Activated CD4-positive, alpha-beta T cell treated with anti-CD3 and anti-CD28 coated beads, Interleukin-2, amount 10 ng/mL, durations not matched to agents 7 days and 5 days (primary cell): ENCODE results near the gene SBNO2. TPM values are rescaled to one million over a fixed set of nuclear protein-coding genes. Genes with fewer than 3 reads are reported as not detected.

Experiments used
- CTCF ChIA-PET: fragments of 350-600 bp; sonication (Branson Sonifier 250); formaldehyde crosslinking; loops from one replicate; lab custom pipeline; 2021; ENCODE audit warnings: antibody characterized with exemption; lab: Charles Lee
- POLR2A ChIA-PET: fragments of 350-600 bp; sonication (Branson Sonifier 250); formaldehyde crosslinking; loops from one replicate; lab custom pipeline; 2021; ENCODE audit warnings: antibody characterized with exemption; lab: Charles Lee
- DNase-seq: peaks from one replicate; pipeline ENCODE4 v3.0.0-alpha.2; 2020
- H3K27ac Mint-ChIP-seq: one replicate; pipeline ENCODE4 v1.8.0; 2021; ENCODE audit warnings: mild to moderate bottlenecking, moderate library complexity, mixed read lengths
- H3K27me3 Mint-ChIP-seq: one replicate; pipeline ENCODE4 v1.8.0; 2021; ENCODE audit warnings: mixed read lengths
- H3K36me3 Mint-ChIP-seq: one replicate; pipeline ENCODE4 v1.8.0; 2021; ENCODE audit warnings: low read depth, mixed read lengths
- H3K4me1 Mint-ChIP-seq: one replicate; pipeline ENCODE4 v1.8.0; 2021; ENCODE audit warnings: mixed read lengths
- H3K4me3 Mint-ChIP-seq: one replicate; pipeline ENCODE4 v1.8.0; 2021; ENCODE audit warnings: mild to moderate bottlenecking, moderate library complexity, mixed read lengths
- H3K9me3 Mint-ChIP-seq: one replicate; pipeline ENCODE4 v1.8.0; 2021; ENCODE audit warnings: mixed read lengths
- total RNA-seq, 2 experiments: library from RNA; stranded (reverse); gene quantifications; one replicate each; pipeline ENCODE4 v1.2.3, GENCODE V29; 2021

SBNO2 gene, protein sequence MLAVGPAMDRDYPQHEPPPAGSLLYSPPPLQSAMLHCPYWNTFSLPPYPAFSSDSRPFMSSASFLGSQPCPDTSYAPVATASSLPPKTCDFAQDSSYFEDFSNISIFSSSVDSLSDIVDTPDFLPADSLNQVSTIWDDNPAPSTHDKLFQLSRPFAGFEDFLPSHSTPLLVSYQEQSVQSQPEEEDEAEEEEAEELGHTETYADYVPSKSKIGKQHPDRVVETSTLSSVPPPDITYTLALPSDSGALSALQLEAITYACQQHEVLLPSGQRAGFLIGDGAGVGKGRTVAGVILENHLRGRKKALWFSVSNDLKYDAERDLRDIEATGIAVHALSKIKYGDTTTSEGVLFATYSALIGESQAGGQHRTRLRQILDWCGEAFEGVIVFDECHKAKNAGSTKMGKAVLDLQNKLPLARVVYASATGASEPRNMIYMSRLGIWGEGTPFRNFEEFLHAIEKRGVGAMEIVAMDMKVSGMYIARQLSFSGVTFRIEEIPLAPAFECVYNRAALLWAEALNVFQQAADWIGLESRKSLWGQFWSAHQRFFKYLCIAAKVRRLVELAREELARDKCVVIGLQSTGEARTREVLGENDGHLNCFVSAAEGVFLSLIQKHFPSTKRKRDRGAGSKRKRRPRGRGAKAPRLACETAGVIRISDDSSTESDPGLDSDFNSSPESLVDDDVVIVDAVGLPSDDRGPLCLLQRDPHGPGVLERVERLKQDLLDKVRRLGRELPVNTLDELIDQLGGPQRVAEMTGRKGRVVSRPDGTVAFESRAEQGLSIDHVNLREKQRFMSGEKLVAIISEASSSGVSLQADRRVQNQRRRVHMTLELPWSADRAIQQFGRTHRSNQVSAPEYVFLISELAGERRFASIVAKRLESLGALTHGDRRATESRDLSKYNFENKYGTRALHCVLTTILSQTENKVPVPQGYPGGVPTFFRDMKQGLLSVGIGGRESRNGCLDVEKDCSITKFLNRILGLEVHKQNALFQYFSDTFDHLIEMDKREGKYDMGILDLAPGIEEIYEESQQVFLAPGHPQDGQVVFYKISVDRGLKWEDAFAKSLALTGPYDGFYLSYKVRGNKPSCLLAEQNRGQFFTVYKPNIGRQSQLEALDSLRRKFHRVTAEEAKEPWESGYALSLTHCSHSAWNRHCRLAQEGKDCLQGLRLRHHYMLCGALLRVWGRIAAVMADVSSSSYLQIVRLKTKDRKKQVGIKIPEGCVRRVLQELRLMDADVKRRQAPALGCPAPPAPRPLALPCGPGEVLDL (N-terminal part only)
- total RNA-seq: 10 to 100 TPM; 84.7 to 91.7 TPM

DNA sequence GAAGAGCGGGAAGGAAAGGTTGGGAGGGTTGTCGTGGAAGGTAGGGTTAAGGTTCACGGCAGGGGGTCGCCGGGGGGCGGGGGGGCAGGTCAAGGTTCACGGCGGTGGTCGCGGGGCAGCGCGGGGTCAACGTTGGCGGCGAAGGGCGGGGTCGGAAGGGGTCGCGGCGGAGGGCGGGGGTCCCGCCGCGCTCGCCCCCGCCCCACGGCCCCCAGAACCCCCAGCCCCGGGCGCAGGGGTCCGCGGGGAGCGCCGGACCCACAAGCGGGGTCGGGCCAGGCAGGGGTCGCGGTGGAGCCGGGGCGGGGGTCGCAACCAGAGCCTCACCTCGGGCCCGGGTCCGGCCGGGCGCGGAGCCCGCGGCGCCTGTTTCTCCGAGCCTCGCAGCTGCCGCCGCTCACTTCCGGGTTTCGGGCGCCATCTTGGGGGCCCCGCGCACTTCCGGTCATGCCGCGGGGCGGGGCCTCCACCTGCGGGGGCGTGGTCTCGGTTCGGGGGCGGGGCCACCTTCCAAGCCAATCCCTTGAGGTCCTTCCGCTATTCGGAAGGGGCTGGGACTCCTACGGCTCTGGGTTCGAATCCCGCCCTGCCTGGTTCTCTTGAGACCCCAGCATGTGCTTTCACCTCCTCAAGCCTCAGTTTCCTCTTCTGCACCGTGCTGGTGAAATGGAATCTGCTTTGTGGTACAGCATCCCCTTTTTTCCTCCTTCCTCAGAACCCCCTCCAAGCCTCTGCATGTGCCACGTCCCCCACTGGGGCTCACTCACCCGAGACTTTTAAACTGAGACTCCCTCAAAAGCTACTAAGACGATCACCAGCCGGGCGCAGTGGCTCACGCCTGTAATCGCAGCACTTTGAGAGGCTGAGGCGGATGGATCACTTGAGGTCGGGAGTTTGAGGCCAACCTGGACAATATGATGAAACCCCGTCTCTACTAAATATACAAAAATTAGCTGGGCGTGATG is at the start of gene SBNO2:
Gene SBNO2, minus strand, starts transcription at position 424 of the 965 bp plus-strand sequence. CDS start 19,992 bp downstream, outside the sequence.
- POLR2A ChIA-PET: no interaction called here
- no peaks in the 10 kb centered on the region for H3K27me3 Mint-ChIP-seq
- DNase-seq: peak; percentile 90
- no peaks in the 10 kb centered on the region for H3K9me3 Mint-ChIP-seq
- peak within 1 kb of the TSS; percentile 94 for H3K27ac Mint-ChIP-seq
- peaks cover 8% of the 10 kb centered on the region for H3K36me3 Mint-ChIP-seq
- H3K4me3 Mint-ChIP-seq: peak within 1 kb of the TSS; percentile 90
- H3K4me1 Mint-ChIP-seq: peaks cover 36% of the 10 kb centered on the region
- CTCF ChIA-PET: interaction anchor here (0.6 to 1.2 kb wide), 3 partner anchors 60 to 765 kb away, joined by 3 to 5 read pairs (median 3); no protein-coding TSS in a partner anchor

DNA sequence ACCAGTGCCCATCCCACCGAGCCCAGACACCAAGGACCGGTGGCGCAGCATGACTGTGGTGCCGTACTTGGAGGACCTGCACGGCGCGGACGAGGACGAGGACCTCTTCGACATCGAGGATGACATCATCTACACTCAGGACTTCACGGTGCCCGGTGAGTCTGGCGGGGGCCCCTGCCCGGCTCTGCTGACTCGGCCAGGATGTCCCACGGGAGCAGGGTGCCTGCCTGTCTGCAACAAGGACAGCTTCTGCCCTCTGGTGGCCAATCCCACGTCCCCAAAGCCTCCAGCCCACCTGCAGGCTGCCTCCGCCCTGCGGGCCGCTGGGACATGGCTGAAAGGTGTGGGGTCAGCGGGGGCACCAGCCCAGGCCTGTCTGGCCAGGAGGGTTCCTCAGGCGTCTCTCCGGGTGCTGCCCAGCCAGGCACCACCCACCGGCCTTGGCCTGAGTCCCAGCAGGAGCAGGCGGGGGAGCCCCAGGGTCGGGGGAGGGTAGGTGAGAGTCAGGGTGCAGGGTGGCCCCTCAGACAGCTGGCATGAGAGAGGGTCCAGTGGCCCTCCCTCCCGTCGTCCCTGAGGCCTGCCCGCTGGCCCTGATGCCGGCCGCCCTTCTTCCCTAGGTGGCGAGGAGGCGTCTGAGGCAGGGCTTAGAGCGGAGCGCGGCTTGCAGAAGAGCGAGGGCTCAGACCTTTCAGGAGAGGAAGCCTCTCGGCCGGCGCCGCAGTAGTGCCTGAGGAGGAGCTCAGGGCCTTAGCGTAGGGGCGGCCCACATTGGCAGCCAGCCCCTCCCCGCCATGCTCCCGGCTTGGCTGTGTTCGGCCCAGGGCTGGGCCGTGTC is 49.2 kb upstream of the SBNO2 start:
- ChIA-PET POLR2A (no interaction called here), CTCF (interaction anchor here (0.5 to 2.7 kb wide), 5 partner anchors 9 to 158 kb away, joined by 4 to 11 read pairs (median 4); no protein-coding TSS in a partner anchor)
- H3K9me3 Mint-ChIP-seq: no peaks in the 10 kb centered on the region
- no peaks in the 10 kb centered on the region for H3K27me3 Mint-ChIP-seq
- H3K36me3 Mint-ChIP-seq: peaks cover 3% of the 10 kb centered on the region
- peak; percentile 41 for DNase-seq
- H3K4me3 Mint-ChIP-seq: no peak overlapping the region
- H3K27ac Mint-ChIP-seq: no peak overlapping the region
- H3K4me1 Mint-ChIP-seq: no peaks in the 10 kb centered on the region

DNA sequence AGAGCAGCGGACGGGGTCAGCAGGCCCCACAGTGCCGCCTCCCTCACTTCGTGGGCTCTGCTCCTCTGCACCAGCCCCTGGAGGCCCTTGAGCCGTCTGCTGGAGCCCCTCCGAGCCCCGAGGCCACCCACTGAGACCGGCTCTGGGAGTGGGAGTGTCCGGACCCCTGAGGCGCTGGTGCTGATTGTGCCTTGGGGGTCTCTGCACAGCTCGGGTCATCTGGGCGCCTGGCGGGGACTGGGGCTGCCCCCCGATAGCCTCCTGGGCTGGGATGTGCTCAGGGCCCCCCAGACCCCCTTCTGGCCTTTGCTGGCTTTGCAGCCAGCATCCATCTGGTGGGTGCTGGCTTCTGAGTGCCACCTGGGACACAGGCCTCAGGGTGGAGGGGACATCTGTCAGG is 48.3 kb upstream of the SBNO2 start:
- POLR2A ChIA-PET: no interaction called here
- Mint-ChIP-seq H3K27me3 (no peaks in the 10 kb centered on the region), H3K9me3 (no peaks in the 10 kb centered on the region)

DNA sequence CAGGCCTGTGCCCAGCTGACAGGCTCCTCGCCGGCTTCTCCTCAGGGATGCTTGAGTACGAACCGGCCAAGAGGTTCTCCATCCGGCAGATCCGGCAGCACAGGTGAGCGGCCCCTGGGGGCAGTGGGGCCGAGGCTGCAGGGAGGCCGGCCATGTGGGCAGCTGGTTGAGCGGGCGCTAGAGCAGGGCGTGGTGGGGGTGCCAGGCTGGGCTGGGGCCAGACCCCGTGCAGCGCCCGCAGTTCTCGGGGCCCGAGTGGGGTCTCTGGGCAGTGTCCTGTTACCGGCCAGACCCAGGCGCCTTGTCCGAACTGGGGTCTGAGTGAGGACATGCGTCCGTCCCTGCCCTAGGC is 47.8 kb upstream of the SBNO2 start:
- H3K4me1 Mint-ChIP-seq: peaks cover 5% of the 10 kb centered on the region
- ChIA-PET CTCF (interaction anchor here (1.0 to 2.7 kb wide), 3 partner anchors 14 to 22 kb away, joined by 3 to 11 read pairs (median 3); no protein-coding TSS in a partner anchor), POLR2A (no interaction called here)

More for the DNA sequence above, 48.3 kb upstream of the SBNO2 start:
- H3K27ac Mint-ChIP-seq: no peak overlapping the region
- CTCF ChIA-PET: interaction anchor here (0.5 to 2.7 kb wide), 4 partner anchors 8 to 51 kb away, joined by 3 to 11 read pairs (median 6); no protein-coding TSS in a partner anchor
- DNase-seq: no peak
- peaks cover 3% of the 10 kb centered on the region for H3K36me3 Mint-ChIP-seq
- H3K4me3 Mint-ChIP-seq: no peak overlapping the region
- H3K4me1 Mint-ChIP-seq: peaks cover 3% of the 10 kb centered on the region

DNA sequence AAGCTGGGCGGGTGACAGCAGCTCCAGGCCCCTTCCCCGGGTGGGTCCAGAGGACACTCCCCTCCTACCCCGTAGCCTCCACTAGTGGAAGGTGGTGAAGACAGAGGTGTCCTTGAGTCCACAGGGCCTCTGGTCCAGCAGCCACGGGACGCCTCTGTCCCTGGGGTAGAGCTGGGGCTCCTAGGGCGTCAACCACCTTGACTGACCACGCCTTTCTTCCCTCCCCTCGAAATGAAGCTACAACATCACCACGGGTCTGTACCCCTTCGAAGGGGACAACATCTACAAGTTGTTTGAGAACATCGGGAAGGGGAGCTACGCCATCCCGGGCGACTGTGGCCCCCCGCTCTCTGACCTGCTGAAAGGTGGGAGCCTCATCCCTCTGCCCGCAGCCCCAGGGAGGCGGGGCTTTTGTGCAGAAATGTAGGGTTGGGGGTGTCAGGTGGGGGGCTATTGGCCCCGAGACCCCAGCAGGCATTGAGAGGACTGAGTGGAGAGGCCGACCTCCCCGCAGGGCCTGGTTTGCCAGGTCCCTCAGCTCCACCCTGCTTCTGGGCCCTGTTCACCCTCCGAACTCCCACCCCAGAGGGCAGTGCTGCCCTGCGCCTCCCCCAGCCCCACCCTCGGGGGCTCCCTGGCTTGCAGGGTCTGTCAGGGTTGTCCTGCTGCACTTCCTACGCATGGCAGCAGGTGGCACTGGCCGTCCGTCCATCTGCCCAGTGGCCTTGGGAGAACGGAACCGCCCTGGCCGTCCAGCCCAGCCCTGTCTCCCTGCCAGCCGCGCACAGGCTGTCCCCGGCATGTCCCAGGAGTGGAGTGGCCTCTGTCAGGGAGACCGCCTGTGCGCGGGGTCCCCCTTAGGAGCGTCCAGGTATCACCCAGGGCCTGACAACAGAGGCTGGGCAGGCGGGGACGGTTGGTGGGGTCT is 47.2 kb upstream of the SBNO2 start:
- peaks cover 5% of the 10 kb centered on the region for H3K4me1 Mint-ChIP-seq
- H3K4me3 Mint-ChIP-seq: no peak overlapping the region
- H3K36me3 Mint-ChIP-seq: peaks cover 3% of the 10 kb centered on the region
- H3K27ac Mint-ChIP-seq: no peak overlapping the region
- no peaks in the 10 kb centered on the region for H3K27me3 Mint-ChIP-seq
- POLR2A ChIA-PET: interaction anchor here (0.6 kb wide), 1 partner anchor 28 kb away, joined by 5 read pairs; no protein-coding TSS in a partner anchor
- DNase-seq: no peak
- CTCF ChIA-PET: interaction anchor here (1.0 to 2.7 kb wide), 3 partner anchors 15 to 23 kb away, joined by 3 to 11 read pairs (median 3); no protein-coding TSS in a partner anchor
- no peaks in the 10 kb centered on the region for H3K9me3 Mint-ChIP-seq

More for the DNA sequence above, 47.8 kb upstream of the SBNO2 start:
- Mint-ChIP-seq H3K27ac (no peak overlapping the region), H3K27me3 (no peaks in the 10 kb centered on the region), H3K9me3 (no peaks in the 10 kb centered on the region), H3K36me3 (peaks cover 3% of the 10 kb centered on the region), H3K4me3 (no peak overlapping the region)
- DNase-seq: no peak

DNA sequence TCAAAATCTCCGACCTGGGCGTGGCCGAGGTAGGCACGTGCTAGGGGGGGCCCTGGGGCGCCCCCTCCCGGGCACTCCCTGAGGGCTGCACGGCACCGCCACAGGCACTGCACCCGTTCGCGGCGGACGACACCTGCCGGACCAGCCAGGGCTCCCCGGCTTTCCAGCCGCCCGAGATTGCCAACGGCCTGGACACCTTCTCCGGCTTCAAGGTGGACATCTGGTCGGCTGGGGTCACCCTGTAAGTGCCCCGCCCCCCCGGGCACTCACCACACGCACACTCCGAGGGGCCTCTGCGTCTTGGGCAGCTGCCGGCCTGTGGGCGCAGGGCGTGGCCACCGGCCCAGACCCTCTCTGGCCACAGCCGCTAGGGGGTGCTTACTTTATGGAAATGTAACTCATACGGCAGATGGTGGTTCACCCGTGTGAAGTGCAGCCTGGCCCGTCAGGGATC is 46.4 kb upstream of the SBNO2 start:
- CTCF ChIA-PET: interaction anchor here (1.2 to 2.7 kb wide), 2 partner anchors 16 to 24 kb away, joined by 3 to 11 read pairs; no protein-coding TSS in a partner anchor
- DNase-seq: no peak
- H3K36me3 Mint-ChIP-seq: peaks cover 3% of the 10 kb centered on the region
- POLR2A ChIA-PET: no interaction called here
- H3K4me1 Mint-ChIP-seq: peaks cover 7% of the 10 kb centered on the region
- no peaks in the 10 kb centered on the region for H3K27me3 Mint-ChIP-seq
- no peaks in the 10 kb centered on the region for H3K9me3 Mint-ChIP-seq
- H3K27ac Mint-ChIP-seq: no peak overlapping the region
- no peak overlapping the region for H3K4me3 Mint-ChIP-seq

DNA sequence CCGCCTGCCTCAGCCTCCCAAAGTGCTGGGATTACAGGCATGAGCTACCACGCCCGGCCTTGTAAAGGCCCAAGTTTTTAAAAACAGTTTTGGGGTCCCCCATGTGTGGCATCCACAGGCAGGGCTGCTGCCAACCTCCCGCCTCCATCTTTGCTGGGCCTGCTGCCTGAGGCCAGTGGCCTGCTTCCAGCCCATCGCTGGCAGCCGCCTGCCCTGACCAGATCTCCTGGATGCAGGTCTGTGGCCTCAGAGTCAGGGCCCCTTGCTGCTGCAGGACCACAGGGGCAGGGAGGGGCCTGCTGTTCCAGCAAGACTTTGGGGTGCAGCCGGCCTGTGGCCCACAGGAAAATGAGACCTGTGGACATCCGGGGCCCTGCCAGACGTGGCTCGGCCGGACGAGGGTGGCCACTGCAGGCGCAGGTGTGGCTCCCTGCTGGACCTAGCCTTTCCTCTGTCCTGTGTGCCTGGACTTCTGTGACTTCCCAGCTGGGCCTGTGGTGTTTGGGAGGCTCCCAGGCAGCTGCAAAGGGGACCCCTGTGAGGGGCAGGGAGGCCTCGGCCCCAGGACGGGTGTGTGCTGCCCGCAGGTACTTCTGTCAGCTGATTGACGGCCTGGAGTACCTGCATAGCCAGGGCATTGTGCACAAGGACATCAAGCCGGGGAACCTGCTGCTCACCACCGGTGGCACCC is 45.9 kb upstream of the SBNO2 start:
- H3K4me1 Mint-ChIP-seq: peaks cover 7% of the 10 kb centered on the region
- CTCF ChIA-PET: no interaction called here
- POLR2A ChIA-PET: no interaction called here
- no peak overlapping the region for H3K27ac Mint-ChIP-seq
- no peaks in the 10 kb centered on the region for H3K27me3 Mint-ChIP-seq
- no peak overlapping the region for H3K4me3 Mint-ChIP-seq
- DNase-seq: no peak
- H3K36me3 Mint-ChIP-seq: peaks cover 3% of the 10 kb centered on the region
- H3K9me3 Mint-ChIP-seq: no peaks in the 10 kb centered on the region

DNA sequence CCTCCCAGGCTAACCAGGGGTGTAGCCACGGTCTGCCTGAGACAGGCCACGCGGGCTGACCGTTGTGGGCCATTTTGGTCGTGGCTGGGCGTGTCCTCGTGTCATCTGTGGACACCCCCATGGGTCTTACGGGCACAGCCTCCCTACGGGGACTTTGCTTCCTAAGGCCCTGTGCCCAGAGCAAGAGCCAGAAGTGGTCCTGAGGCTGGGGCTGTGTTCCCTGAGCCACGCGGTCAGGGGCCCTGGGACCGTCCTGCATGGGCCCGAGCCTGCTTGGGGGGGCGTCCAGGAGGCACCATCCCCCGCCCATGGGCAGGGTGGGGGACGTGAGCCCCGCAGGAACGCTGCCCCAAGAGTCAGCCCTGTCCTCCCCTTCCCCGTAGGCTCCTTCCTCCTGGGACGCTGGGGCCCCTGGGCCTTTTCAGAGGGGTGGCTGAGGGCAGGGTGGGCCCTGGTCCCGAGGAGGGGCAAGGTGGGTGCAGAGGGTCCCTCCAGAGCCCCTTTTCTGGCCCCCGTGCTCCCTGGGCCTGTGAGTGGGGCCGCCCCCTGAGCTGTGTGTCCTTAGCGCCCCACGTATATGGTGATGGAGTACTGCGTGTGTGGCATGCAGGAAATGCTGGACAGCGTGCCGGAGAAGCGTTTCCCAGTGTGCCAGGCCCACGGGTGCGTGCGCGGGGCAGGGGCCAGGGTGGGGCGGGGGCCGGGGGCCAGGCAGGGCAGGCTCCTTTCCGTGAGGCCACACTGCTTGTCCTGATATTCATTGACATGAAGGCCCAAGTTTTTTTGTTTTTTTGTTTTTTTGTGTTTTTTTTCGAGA is 44.9 kb upstream of the SBNO2 start:
- no peak overlapping the region for H3K27ac Mint-ChIP-seq

DNA sequence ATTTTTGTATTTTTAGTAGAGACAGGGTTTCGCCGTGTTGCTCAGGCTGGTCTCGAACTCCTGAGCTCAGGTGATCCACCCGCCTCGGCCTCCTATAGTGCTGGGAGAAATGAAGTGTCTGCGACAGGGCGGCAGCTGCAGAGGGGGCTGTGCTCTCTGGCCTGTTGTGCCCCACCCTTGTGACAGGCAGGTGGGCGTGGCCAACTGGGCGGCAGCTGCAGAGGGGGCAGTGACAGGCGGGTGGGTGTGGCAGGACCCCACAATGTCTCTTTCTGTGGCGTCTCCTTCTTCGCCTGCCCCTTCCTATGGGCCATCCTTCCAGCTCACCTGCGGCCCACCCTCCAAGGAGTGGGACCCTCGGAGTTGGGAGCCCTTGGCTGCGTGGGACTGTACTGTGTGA is 43.3 kb upstream of the SBNO2 start:
- H3K4me1 Mint-ChIP-seq: peaks cover 21% of the 10 kb centered on the region
- peaks cover 10% of the 10 kb centered on the region for H3K36me3 Mint-ChIP-seq
- CTCF ChIA-PET: interaction anchor here (0.6 to 2.5 kb wide), 4 partner anchors 8 to 386 kb away, joined by 3 to 8 read pairs (median 4); no protein-coding TSS in a partner anchor

More for the DNA sequence above, 44.9 kb upstream of the SBNO2 start:
- Mint-ChIP-seq H3K9me3 (no peaks in the 10 kb centered on the region), H3K4me3 (no peak overlapping the region), H3K4me1 (peaks cover 12% of the 10 kb centered on the region), H3K36me3 (peaks cover 3% of the 10 kb centered on the region), H3K27me3 (no peaks in the 10 kb centered on the region)
- CTCF ChIA-PET: interaction anchor here (2.5 kb wide), 1 partner anchor 22 kb away, joined by 8 read pairs; no protein-coding TSS in a partner anchor
- POLR2A ChIA-PET: no interaction called here
- no peak for DNase-seq

More for the DNA sequence above, 43.3 kb upstream of the SBNO2 start:
- no peaks in the 10 kb centered on the region for H3K9me3 Mint-ChIP-seq
- H3K27ac Mint-ChIP-seq: peak overlapping the region; percentile 46
- H3K27me3 Mint-ChIP-seq: no peaks in the 10 kb centered on the region
- no peak for DNase-seq
- POLR2A ChIA-PET: no interaction called here
- H3K4me3 Mint-ChIP-seq: no peak overlapping the region
